Upper lobe of right lung (tissue), 1 donor: Measurements from ENCODE around the gene TTC1. TPM values are rescaled to one million over a fixed set of nuclear protein-coding genes. Genes with fewer than 3 reads are reported as not detected.
"Not testable (repeated sequence)": the region's sequence is repeated elsewhere in the genome, so short reads cannot be mapped to it uniquely, and the experiment has no call there.

Source experiments
- ATAC-seq: fragments of 200-7000 bp; cut with Tn5 transposase; one replicate; pipeline ENCODE4 v1.9.1; 2020; ENCODE audit warnings: mild to moderate bottlenecking, moderate library complexity
- DNase-seq: peaks from one replicate; pipeline ENCODE4 v3.0.0-alpha.2; 2020
- H3K27ac ChIP-seq: fragments of 200-600 bp; one replicate; pipeline ENCODE4 v1.8.0; 2022
- H3K27me3 ChIP-seq: fragments of 200-600 bp; one replicate; pipeline ENCODE4 v1.8.0; 2022; ENCODE audit warnings: mild to moderate bottlenecking
- H3K36me3 ChIP-seq: fragments of 200-600 bp; one replicate; pipeline ENCODE4 v1.8.0; 2022
- H3K4me1 ChIP-seq: fragments of 200-600 bp; one replicate; pipeline ENCODE4 v1.8.0; 2022
- H3K4me3 ChIP-seq: fragments of 200-600 bp; one replicate; pipeline ENCODE4 v1.8.0; 2022; ENCODE audit warnings: mild to moderate bottlenecking
- H3K9me3 ChIP-seq: fragments of 200-600 bp; one replicate; pipeline ENCODE4 v1.8.0; 2022
- intact Hi-C: fragments of 100-400 bp; cut with DNase I; formaldehyde crosslinking; loops from one replicate; pipeline ENCODE4 v1.11.0; 2022
- total RNA-seq: library from RNA; stranded (reverse); fragmentation: NEBNext Ultra II Directional; extraction: Animal tissue kit (Norgen Biotek cat#: 25700); gene quantifications from one replicate; pipeline ENCODE4 v1.2.1, GENCODE V29; 2021
- TF ChIP-seq, protein P1 (sequence below): fragments of 200-600 bp; IDR thresholded peaks from one replicate; pipeline ENCODE4 v1.8.0; 2022; ENCODE audit warnings: antibody characterized with exemption
- donor health status: DM: no; HTN: yes; CAD: no; lungs with severe emphysema.

Gene TTC1
- total RNA-seq, 1 donor from 2014 or later, result 39.6 TPM

DNA sequence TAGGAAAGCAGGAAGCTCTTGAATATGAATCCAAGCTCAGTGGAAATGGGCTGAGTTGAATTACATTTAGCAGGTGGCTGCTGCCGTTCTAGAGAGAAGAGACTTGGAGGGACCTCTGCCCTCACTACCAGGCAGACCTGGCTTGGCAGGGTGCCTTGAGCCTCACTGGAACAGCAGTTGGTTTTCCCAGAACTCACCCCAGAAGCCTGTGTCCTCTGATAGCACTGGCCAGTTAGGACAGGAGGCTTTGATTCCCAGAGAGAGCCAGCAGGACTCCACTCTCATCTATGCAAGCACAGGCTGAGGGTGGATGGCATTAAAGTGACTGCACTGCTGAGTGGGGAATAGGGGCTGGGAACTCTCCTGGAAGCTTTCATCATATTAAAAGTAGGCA lies 55.5 kb downstream of the TTC1 start:
- no peak for DNase-seq
- ATAC-seq, result no peak
- Histone ChIP-seq H3K4me1 (no peaks in the 10 kb centered on the region), H3K9me3 (no peaks in the 10 kb centered on the region), H3K27ac (no peak overlapping the region), H3K27me3 (no peaks in the 10 kb centered on the region), H3K36me3 (peaks cover 59% of the 10 kb centered on the region), H3K4me3 (no peak overlapping the region)
- TF ChIP-seq, protein P1, sequence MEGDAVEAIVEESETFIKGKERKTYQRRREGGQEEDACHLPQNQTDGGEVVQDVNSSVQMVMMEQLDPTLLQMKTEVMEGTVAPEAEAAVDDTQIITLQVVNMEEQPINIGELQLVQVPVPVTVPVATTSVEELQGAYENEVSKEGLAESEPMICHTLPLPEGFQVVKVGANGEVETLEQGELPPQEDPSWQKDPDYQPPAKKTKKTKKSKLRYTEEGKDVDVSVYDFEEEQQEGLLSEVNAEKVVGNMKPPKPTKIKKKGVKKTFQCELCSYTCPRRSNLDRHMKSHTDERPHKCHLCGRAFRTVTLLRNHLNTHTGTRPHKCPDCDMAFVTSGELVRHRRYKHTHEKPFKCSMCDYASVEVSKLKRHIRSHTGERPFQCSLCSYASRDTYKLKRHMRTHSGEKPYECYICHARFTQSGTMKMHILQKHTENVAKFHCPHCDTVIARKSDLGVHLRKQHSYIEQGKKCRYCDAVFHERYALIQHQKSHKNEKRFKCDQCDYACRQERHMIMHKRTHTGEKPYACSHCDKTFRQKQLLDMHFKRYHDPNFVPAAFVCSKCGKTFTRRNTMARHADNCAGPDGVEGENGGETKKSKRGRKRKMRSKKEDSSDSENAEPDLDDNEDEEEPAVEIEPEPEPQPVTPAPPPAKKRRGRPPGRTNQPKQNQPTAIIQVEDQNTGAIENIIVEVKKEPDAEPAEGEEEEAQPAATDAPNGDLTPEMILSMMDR, result no peak
- intact Hi-C loops, result no loop called here

- H3K27ac ChIP-seq, result no peak overlapping the region
Observed at GRCh38 chr5:160064995-160065614, 56.2 kb downstream of the TTC1 start.

DNA sequence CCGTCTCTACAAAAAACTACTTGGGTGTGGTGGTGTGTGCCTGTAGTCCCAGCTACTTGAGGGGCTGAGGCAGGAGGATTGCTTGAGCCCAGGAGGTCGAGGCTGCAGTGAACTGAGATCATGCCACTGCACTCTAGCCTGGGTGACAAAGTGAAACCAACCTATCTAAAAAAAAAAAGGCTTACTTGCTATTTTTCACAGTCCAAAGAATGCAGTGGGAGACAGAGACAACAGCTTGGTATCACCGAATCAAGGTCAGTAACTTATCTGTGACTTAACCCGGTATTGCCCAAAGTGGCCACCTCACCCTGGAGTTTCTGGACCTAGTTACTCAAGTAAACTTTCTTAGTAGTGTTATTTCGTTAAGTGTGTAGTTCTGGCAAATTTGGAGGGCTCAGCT lies 60.2 kb downstream of the TTC1 start:
- H3K4me1 ChIP-seq, result peaks cover 14% of the 10 kb centered on the region
- intact Hi-C loops, H3K27ac ChIP-seq, DNase-seq, ATAC-seq, H3K9me3 ChIP-seq, H3K27me3 ChIP-seq, H3K4me3 ChIP-seq: not testable (repeated sequence)
- H3K36me3 ChIP-seq, result peaks cover 30% of the 10 kb centered on the region

More at GRCh38 chr5:160064995-160065614, 56.2 kb downstream of the TTC1 start:
- Histone ChIP-seq H3K27me3 (no peaks in the 10 kb centered on the region), H3K36me3 (peaks cover 52% of the 10 kb centered on the region), H3K9me3 (no peaks in the 10 kb centered on the region), H3K4me1 (no peaks in the 10 kb centered on the region), H3K4me3 (no peak overlapping the region)
- TF ChIP-seq, protein P1, result no peak
- intact Hi-C loops, result no loop called here
- ATAC-seq (peak; percentile 46), DNase-seq (no peak)

GRCh38 chr5:160071516-160071915 lies 62.6 kb downstream of the TTC1 start:
- Histone ChIP-seq H3K27me3 (no peaks in the 10 kb centered on the region), H3K4me3 (no peak overlapping the region), H3K27ac (no peak overlapping the region), H3K36me3 (peaks cover 12% of the 10 kb centered on the region), H3K9me3 (no peaks in the 10 kb centered on the region), H3K4me1 (peaks cover 14% of the 10 kb centered on the region)
- intact Hi-C loops, result no loop called here
- ATAC-seq (peak; percentile 53), DNase-seq (no peak)
- TF ChIP-seq, protein P1, result no peak

DNA sequence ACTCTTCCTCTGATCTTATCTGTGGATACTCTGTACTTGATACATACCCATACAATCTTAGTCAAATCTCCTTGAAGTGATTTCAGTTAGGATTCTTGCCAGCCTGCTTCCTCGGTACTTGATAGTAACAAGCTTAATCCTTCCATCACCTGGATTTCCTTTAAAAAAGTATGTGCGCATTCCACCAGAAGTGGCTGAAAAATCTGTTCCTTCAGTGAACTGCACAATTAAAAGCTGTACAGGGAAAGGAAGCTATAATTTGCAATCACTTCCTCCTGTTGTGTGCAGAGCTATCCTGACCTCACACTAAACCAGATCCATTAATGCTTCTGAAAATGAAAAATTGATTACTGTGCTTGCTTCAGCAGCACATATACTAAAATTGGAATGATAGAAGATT lies 63.0 kb downstream of the TTC1 start:
- ATAC-seq (no peak), DNase-seq (no peak)
- peaks cover 14% of the 10 kb centered on the region for H3K4me1 ChIP-seq
- intact Hi-C loops, result no loop called here
- H3K4me3 ChIP-seq, result no peak overlapping the region
- TF ChIP-seq, protein P1, result no peak
- H3K27me3 ChIP-seq, result no peaks in the 10 kb centered on the region
- peaks cover 14% of the 10 kb centered on the region for H3K36me3 ChIP-seq
- H3K9me3 ChIP-seq, result no peaks in the 10 kb centered on the region
- H3K27ac ChIP-seq, result no peak overlapping the region

DNA sequence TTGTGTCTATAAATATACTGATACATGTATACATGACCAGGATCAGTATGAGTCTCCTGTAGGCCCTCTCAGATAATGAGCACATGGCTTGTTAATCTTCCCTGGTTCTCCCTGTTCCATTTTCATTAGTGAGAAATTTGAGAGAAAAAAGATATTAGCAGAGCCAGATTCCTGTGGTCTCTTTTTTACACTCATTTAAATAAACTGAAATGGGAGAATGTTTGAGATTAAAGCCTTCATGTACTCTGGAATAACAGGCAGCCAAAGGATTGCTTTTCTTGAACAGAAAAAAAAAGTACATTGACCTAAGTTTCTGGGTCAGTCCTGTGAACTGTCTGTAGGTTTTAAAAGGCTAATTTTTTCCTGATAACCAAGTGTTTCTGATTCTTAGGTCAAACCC lies 66.1 kb downstream of the TTC1 start:
- peaks cover 15% of the 10 kb centered on the region for H3K36me3 ChIP-seq
- intact Hi-C loops, result no loop called here
- no peak overlapping the region for H3K4me3 ChIP-seq
- ATAC-seq (no peak), DNase-seq (no peak)
- no peaks in the 10 kb centered on the region for H3K9me3 ChIP-seq
- H3K27ac ChIP-seq, result no peak overlapping the region
- no peaks in the 10 kb centered on the region for H3K27me3 ChIP-seq
- TF ChIP-seq, protein P1, result no peak
- peaks cover 14% of the 10 kb centered on the region for H3K4me1 ChIP-seq
